WI38 (cell line): ENCODE data around the gene MCU.

Experiments used
- H3K4me3 ChIP-seq: 2 replicates; pipeline ENCODE4 v1.5.1; 2011; ENCODE audit warnings: low read depth, mild to moderate bottlenecking, control low read depth, low read length
- TF ChIP-seq, protein P1 (sequence below): IDR thresholded peaks from 2 replicates; pipeline ENCODE4 v1.5.1; 2012; ENCODE audit warnings: low read depth, mild to moderate bottlenecking, control low read depth, low read length

The MCU gene

DNA sequence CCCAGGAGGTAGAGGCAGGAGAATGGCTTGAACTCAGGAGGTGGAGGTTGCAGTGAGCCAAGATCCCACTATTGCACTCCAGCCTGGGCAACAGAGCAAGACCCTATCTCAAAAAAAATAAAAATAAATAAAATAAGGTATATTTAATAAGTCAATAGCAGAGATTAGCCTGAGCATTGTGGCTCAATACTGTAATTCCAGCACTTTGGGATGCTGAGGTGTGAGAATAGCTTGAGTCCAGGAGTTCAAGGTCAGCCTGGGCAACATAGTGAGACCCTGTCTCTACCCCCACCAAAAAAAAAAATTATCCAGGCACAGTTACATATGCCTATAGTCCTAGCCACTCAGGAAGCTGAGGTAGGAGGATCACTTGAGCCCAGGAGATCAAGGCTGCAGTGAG lies 163.2 kb downstream of the MCU start:
- H3K4me3 ChIP-seq = no peak overlapping the region

DNA sequence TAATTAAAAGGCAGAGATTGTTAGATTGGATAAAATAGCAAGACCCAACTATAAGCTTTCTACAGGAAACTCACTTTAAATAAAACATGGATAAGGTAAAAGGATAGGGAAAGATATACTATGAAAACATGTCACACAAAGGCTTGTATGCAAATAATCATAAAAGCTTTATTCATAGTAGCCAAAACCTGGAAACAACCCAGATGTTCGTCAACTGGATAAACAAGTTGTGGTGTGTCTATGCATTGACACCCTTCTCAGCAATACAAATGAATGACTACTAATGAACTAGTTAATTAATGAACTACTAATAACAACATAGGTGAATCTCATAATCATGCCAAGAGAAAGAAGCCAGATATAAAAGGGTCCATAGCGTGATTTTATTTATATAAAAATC lies 163.8 kb downstream of the MCU start:
- no peak overlapping the region for H3K4me3 ChIP-seq
- TF ChIP-seq, protein P1, sequence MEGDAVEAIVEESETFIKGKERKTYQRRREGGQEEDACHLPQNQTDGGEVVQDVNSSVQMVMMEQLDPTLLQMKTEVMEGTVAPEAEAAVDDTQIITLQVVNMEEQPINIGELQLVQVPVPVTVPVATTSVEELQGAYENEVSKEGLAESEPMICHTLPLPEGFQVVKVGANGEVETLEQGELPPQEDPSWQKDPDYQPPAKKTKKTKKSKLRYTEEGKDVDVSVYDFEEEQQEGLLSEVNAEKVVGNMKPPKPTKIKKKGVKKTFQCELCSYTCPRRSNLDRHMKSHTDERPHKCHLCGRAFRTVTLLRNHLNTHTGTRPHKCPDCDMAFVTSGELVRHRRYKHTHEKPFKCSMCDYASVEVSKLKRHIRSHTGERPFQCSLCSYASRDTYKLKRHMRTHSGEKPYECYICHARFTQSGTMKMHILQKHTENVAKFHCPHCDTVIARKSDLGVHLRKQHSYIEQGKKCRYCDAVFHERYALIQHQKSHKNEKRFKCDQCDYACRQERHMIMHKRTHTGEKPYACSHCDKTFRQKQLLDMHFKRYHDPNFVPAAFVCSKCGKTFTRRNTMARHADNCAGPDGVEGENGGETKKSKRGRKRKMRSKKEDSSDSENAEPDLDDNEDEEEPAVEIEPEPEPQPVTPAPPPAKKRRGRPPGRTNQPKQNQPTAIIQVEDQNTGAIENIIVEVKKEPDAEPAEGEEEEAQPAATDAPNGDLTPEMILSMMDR = no peak

More for the DNA sequence above, 163.2 kb downstream of the MCU start:
- TF ChIP-seq, protein P1 = no peak

DNA sequence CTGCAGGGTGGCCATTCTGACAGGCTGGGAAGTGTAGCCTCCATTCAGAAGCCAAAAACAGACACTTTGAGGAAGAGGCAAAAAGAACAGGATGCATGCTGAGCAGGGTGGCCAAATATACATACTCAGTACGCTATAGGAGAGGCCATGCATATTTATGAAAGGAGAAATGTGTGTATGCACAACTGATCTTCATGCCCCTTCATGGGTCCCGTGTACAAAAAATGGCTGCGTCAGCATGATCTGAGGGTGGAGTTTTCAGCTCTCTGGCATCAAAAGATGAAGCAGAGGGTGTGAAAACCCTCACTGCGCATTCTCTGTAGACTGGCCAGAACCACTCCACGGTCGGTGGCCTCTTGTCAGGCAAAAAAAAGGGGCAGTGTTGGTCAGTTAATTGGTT lies 166.1 kb downstream of the MCU start:
- TF ChIP-seq, protein P1 = no peak
- H3K4me3 ChIP-seq = no peak overlapping the region

DNA sequence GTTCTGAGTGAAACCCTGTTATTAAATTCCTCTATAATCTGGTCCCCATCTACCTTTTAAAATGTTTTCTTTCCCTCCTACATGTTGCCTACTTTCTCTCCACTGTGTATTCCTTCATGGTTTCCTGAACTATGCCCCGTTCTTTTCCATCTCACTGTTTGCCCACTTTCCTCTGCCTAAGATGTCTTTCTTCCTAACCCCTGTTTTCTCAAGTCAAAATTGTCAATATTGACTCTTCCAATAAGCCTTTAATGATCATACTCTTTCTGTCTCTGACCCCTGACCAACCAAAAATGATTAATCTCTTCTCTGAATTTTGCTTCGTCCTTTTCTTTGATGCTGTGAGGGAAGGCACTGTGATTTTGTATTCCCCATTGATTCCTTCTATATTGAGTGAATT lies 171.0 kb downstream of the MCU start:
- no peak overlapping the region for H3K4me3 ChIP-seq
- TF ChIP-seq, protein P1 = no peak

DNA sequence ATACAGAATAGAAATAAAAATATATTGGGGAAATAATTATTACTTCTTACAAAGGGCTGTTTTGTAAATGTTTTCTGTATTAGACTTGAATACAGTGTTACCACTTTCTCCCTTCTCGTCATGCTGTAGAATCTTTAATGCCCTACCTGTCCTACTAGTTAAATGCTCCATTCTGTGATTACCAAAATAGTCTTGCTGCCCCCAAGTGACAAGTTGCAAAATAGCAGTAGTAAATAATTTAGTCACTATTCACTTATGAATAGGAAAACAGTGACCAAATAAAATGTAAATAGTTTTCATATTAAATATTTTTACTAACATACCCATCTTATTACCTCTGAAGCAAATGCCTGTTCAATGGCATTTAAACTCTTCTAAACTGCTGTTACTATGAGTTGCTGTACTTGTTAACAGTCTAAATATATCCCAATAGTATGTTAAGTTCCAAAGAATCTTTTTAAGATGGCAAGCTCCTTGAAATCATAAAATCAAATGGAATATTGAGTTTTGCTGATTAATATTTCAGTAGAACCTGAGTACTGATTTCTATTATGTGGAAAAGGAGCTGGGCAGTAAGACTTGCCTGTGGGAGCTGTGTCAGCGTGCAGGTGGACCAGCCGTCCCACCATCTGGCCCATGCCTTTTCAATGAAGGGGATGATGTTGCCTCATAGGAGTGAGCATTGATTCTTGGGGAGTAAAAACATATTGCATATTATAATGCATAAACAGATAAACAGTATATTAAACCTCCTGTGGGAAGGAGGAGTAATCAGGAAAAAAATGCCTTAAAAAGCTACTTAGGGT lies 183.5 kb downstream of the MCU start:
- H3K4me3 ChIP-seq = no peak overlapping the region
- TF ChIP-seq, protein P1 = peak; percentile 28; the same call in 1 of the 2 replicates

DNA sequence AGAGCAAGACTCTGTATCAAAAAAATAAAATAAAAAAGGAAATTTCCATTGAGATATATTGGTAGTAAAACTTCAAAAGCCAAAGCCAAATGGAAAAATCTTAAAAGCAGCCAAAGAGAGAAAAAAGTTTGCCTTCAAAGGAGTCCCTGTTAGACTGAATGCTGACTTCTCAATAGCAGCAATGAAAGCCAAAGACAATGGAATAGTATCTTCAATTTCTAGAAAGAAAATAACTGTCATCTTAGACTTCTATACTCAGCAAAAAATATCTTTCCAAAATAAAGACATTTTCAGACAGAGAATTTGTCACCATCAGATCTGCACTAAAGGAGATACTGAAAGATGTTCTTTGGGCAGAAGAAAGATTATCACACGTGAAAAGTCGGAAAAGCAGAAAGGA lies 187.3 kb downstream of the MCU start:
- TF ChIP-seq, protein P1 = no peak
- H3K4me3 ChIP-seq = no peak overlapping the region

DNA sequence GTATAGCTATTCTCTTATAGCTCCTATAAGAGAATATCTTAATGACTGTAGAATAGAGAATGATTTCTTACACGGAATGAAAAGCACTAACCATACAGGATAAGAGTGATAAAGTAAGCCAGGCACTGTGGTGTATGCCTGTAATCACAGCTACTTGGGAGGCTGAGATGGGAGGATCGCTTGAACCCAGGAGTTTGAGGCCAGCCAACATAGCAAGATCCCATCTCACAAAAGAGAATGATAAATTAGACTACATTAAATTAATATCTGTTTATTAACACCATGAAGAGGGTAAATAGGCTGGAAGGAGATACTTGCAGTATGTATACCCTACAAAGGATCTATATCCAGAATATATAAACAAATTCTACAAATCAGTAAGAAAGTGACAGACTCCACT lies 189.3 kb downstream of the MCU start:
- no peak overlapping the region for H3K4me3 ChIP-seq
- TF ChIP-seq, protein P1 = no peak
